Large intestine (tissue), 3 donors: Measurements from ENCODE around the gene OR10V1. TPM values are rescaled to one million over a fixed set of nuclear protein-coding genes. Genes with fewer than 3 reads are reported as not detected.
A peak's percentile ranks its signal among the peaks of the same experiment; 100 is the strongest.

ENCODE experiments used
- DNase-seq, 2 donors: peaks; one replicate each; pipeline versions ENCODE4 v3.0.0 to v3.0.0-alpha.2; 2013
- H3K27ac ChIP-seq: one replicate; pipeline ENCODE4 v1.5.1; 2013; ENCODE audit warnings: low read length
- H3K27me3 ChIP-seq: 2 replicates; pipeline ENCODE4 v1.6.1; 2013; ENCODE audit warnings: low read length; ENCODE audit not compliant: control insufficient read depth, insufficient read depth
- H3K36me3 ChIP-seq: 2 replicates; pipeline ENCODE4 v1.6.1; 2013; ENCODE audit warnings: low read length; ENCODE audit not compliant: control insufficient read depth, insufficient read depth
- H3K4me1 ChIP-seq: one replicate; pipeline ENCODE4 v1.6.1; 2013; ENCODE audit warnings: low read length; ENCODE audit not compliant: control insufficient read depth, insufficient read depth
- H3K4me3 ChIP-seq: one replicate; pipeline ENCODE4 v1.5.1; 2013; ENCODE audit warnings: low read length
- H3K9me3 ChIP-seq: one replicate; pipeline ENCODE4 v1.6.1; 2013; ENCODE audit warnings: mild to moderate bottlenecking, low read depth, low read length, moderate library complexity; ENCODE audit not compliant: control insufficient read depth
- WGBS: methylation state at CpG from one replicate; pipeline ENCODE4 v1.1.5; 2013; ENCODE audit warnings: low lambda C conversion rate; ENCODE audit not compliant: insufficient coverage; 5-methylcytosine and 5-hydroxymethylcytosine counted together
- polyA plus RNA-seq: library from polyadenylated mRNA; unstranded; fragments of 120-200 nt; gene quantifications from one replicate; pipeline ENCODE4 v1.2.1, GENCODE V29; 2013

The OR10V1 gene
- polyA plus RNA-seq, 1 donor, result not detected

GRCh38 chr11:59669611-59670009, 44.0 kb downstream of the OR10V1 start:
- Histone ChIP-seq H3K4me3 (peak overlapping the region; percentile 88), H3K36me3 (peaks cover 15% of the 10 kb centered on the region), H3K27ac (peak overlapping the region; percentile 100), H3K4me1 (peaks cover 12% of the 10 kb centered on the region), H3K9me3 (no peaks in the 10 kb centered on the region), H3K27me3 (no peaks in the 10 kb centered on the region)
- peak in 1 of 2 donors; percentile 19 for DNase-seq
- no CpG with 5 or more reads among the region's 22 CpGs for WGBS

GRCh38 chr11:59668950-59669610, 44.6 kb downstream of the OR10V1 start, which contains the start of gene PATL1:
PATL1 (minus strand) TSS chr11:59669037; CDS start chr11:59668895, 142 bp downstream.
- H3K27me3 ChIP-seq, result no peaks in the 10 kb centered on the region
- no peaks in the 10 kb centered on the region for H3K9me3 ChIP-seq
- peaks cover 20% of the 10 kb centered on the region for H3K36me3 ChIP-seq
- peak; percentile 100 for DNase-seq
- peak within 1 kb of the TSS; percentile 93 for H3K4me3 ChIP-seq
- peaks cover 12% of the 10 kb centered on the region for H3K4me1 ChIP-seq
- peak within 1 kb of the TSS; percentile 100 for H3K27ac ChIP-seq
- no CpG with 5 or more reads among the region's 68 CpGs for WGBS

GRCh38 chr11:59668188-59668949, 45.3 kb downstream of the OR10V1 start:
- 0% methylated on average over 1 of the region's 39 CpGs for WGBS
- Histone ChIP-seq H3K9me3 (no peaks in the 10 kb centered on the region), H3K36me3 (peaks cover 23% of the 10 kb centered on the region), H3K27ac (peak overlapping the region; percentile 70), H3K27me3 (no peaks in the 10 kb centered on the region), H3K4me3 (peak overlapping the region; percentile 93), H3K4me1 (peaks cover 12% of the 10 kb centered on the region)
- DNase-seq, result peak; percentile 29 to 65

GRCh38 chr11:59667812-59668187, 45.8 kb downstream of the OR10V1 start:
- Histone ChIP-seq H3K4me3 (peak overlapping the region; percentile 93), H3K36me3 (peaks cover 27% of the 10 kb centered on the region), H3K27ac (peak overlapping the region; percentile 70), H3K27me3 (no peaks in the 10 kb centered on the region), H3K9me3 (no peaks in the 10 kb centered on the region), H3K4me1 (peaks cover 12% of the 10 kb centered on the region)
- DNase-seq, result no peak
- WGBS, result 20% methylated on average over 1 of the region's 3 CpGs

GRCh38 chr11:59666969-59667368, 46.7 kb downstream of the OR10V1 start:
- WGBS, result 100% methylated on average over 1 of the region's 1 CpG
- peaks cover 30% of the 10 kb centered on the region for H3K36me3 ChIP-seq

More at GRCh38 chr11:59666969-59667368, 46.7 kb downstream of the OR10V1 start:
- H3K9me3 ChIP-seq, result no peaks in the 10 kb centered on the region
- no peak overlapping the region for H3K27ac ChIP-seq
- no peaks in the 10 kb centered on the region for H3K27me3 ChIP-seq
- peaks cover 12% of the 10 kb centered on the region for H3K4me1 ChIP-seq
- no peak for DNase-seq
- no peak overlapping the region for H3K4me3 ChIP-seq

Other genes starting within 250 kb of the OR10V1 start
- gene OR4D10, start 240.5 kb downstream of the OR10V1 start, polyA plus RNA-seq, result not detected
- not detected for gene OR4D11, start 210.3 kb downstream of the OR10V1 start, polyA plus RNA-seq
- not detected for gene OR4D9, start 202.3 kb downstream of the OR10V1 start, polyA plus RNA-seq
- gene OSBP, start 98.1 kb downstream of the OR10V1 start, polyA plus RNA-seq, result 45.0 TPM
- 38.0 TPM for gene PATL1, start 44.8 kb downstream of the OR10V1 start, polyA plus RNA-seq
- gene STX3, start 41.5 kb upstream of the OR10V1 start, polyA plus RNA-seq, result 89.2 TPM
- 52.4 TPM for gene MRPL16, start 96.9 kb upstream of the OR10V1 start, polyA plus RNA-seq
- gene CBLIF, start 131.7 kb upstream of the OR10V1 start, polyA plus RNA-seq, result 0.52 TPM
- gene TCN1, start 152.6 kb upstream of the OR10V1 start, polyA plus RNA-seq, result 0.37 TPM
- gene OOSP3, start 164.9 kb upstream of the OR10V1 start, polyA plus RNA-seq, result not detected
- not detected for gene OOSP1, start 224.6 kb upstream of the OR10V1 start, polyA plus RNA-seq